HG03558 (cell line): Measurements from ENCODE around the gene HIP1.
"Not testable (repeated sequence)": the region's sequence is repeated elsewhere in the genome, so short reads cannot be mapped to it uniquely, and the experiment has no call there.

Experiments
- ATAC-seq: cut with Tn5 transposase; IDR thresholded peaks from one replicate; pipeline ENCODE4 v1.9.1; 2021; ENCODE audit warnings: moderate number of reproducible peaks; ENCODE audit not compliant: unreplicated experiment; ENCODE audit errors: extremely low read depth

The HIP1 gene

GRCh38 chr7:75647709-75648438, 90.9 kb downstream of the HIP1 start:
- ATAC-seq = no peak

- no peak for ATAC-seq
Measured at GRCh38 chr7:75646571-75647102, 92.1 kb downstream of the HIP1 start.

- no peak for ATAC-seq
Measured at GRCh38 chr7:75645570-75645969, 93.2 kb downstream of the HIP1 start.

GRCh38 chr7:75644589-75644988, 94.2 kb downstream of the HIP1 start:
- ATAC-seq = no peak

GRCh38 chr7:75642810-75643486, 95.8 kb downstream of the HIP1 start:
- ATAC-seq = no peak

- ATAC-seq = no peak
Measured at GRCh38 chr7:75640201-75640600, 98.5 kb downstream of the HIP1 start.

GRCh38 chr7:75639886-75640190, 98.9 kb downstream of the HIP1 start:
- ATAC-seq = no peak

- ATAC-seq = no peak
Measured at GRCh38 chr7:75639071-75639885, 99.5 kb downstream of the HIP1 start.

- no peak for ATAC-seq
Measured at GRCh38 chr7:75638594-75639070, 100.1 kb downstream of the HIP1 start.

- ATAC-seq = no peak
Measured at GRCh38 chr7:75637854-75638593, 100.7 kb downstream of the HIP1 start.

- ATAC-seq = no peak
Measured at GRCh38 chr7:75635036-75635435, 103.7 kb downstream of the HIP1 start.

- not testable (repeated sequence) for ATAC-seq
Measured at GRCh38 chr7:75632587-75632986, 106.2 kb downstream of the HIP1 start.

- ATAC-seq = no peak
Measured at GRCh38 chr7:75631711-75632110, 107.0 kb downstream of the HIP1 start.

GRCh38 chr7:75630549-75630948, 108.2 kb downstream of the HIP1 start:
- ATAC-seq = no peak

GRCh38 chr7:75629044-75629443, 109.7 kb downstream of the HIP1 start:
- ATAC-seq = no peak

GRCh38 chr7:75628055-75628454, 110.7 kb downstream of the HIP1 start:
- no peak for ATAC-seq

- no peak for ATAC-seq
Measured at GRCh38 chr7:75626954-75627353, 111.8 kb downstream of the HIP1 start.

- no peak for ATAC-seq
Measured at GRCh38 chr7:75625868-75626267, 112.9 kb downstream of the HIP1 start.

GRCh38 chr7:75624134-75624832, 114.5 kb downstream of the HIP1 start:
- no peak for ATAC-seq
